ENCODE measurements around the gene IGF1R. TPM values are rescaled to one million over a fixed set of nuclear protein-coding genes. Genes with fewer than 3 reads are reported as not detected.
A peak's percentile ranks its signal among the peaks of the same experiment; 100 is the strongest.

Gene IGF1R
- total and polyA plus RNA-seq, 2 of the 13 experiments (the other 11 are each of a cell fraction or from before 2014, with no cell fraction given): 15.9 to 18.4 TPM

DNA sequence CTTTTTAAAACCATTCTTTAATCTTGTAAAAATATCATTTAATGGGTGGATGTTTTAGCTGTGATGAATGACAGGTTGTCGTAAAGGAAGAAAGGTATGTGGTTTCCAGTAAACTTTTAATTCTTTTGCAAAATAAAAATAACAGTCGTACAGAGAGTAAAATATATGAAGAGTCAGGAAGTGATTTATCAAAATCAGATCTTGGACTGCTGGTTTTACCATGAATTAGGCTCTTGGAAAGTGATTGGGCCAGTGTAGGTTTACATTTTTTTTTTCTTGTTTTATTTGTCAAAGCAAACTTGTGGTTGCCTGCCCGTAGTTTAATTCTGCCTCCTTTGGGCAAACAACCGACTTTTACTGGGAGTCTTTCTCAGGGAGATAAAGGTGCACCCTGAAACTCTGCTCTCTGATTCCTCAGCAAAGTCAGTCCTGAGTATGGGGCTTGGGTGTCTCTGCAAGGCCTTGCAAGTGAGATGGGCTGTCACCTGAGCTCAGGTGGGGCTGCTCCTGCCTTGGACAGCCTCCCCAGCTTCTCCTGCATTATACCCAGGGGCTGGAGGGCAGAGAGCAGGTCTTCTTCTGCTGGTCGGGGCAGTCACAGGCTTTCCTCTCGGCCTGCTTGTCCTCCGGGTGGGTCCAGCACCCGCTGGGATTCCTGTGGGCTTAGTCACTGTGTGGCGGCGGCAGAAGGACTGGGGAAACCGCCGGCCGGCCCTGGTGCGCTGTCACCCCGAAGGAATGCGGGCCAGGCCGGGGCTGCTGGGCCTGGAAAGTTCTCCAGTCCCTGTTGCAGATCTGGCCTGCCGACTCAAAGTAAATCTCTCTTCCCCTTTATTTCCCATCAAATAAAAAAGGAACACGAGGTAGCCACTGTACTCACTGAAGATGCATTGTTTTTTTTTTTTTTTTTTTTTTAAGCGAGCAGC lies 79.0 kb downstream of the IGF1R start (continued):
- TF ChIP-seq ETV6 (CRISPR knock-in tag; conservative IDR thresholded peaks at IDR 0.05): no peak
- TF ChIP-seq NR2F2 (IDR thresholded peaks at IDR 0.05; ENCODE audit: borderline replicate concordance, low read depth): no peak
- TF ChIP-seq, protein P1, sequence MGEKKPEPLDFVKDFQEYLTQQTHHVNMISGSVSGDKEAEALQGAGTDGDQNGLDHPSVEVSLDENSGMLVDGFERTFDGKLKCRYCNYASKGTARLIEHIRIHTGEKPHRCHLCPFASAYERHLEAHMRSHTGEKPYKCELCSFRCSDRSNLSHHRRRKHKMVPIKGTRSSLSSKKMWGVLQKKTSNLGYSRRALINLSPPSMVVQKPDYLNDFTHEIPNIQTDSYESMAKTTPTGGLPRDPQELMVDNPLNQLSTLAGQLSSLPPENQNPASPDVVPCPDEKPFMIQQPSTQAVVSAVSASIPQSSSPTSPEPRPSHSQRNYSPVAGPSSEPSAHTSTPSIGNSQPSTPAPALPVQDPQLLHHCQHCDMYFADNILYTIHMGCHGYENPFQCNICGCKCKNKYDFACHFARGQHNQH (CRISPR knock-in tag; IDR thresholded peaks at IDR 0.05): no peak; the same call in 1 of the 2 replicates
- TF ChIP-seq, protein P2, sequence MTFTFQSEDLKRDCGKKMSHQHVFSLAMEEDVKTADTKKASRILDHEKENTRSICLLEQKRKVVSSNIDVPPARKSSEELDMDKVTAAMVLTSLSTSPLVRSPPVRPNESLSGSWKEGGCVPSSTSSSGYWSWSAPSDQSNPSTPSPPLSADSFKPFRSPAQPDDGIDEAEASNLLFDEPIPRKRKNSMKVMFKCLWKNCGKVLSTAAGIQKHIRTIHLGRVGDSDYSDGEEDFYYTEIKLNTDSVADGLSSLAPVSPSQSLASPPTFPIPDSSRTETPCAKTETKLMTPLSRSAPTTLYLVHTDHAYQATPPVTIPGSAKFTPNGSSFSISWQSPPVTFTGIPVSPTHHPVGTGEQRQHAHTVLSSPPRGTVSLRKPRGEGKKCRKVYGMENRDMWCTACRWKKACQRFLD (CRISPR knock-in tag; IDR thresholded peaks at IDR 0.05; ENCODE audit: borderline replicate concordance): 0 out of 2 replicates have a peak, but pooled peaks have one; percentile 51
- TF ChIP-seq, protein P3, sequence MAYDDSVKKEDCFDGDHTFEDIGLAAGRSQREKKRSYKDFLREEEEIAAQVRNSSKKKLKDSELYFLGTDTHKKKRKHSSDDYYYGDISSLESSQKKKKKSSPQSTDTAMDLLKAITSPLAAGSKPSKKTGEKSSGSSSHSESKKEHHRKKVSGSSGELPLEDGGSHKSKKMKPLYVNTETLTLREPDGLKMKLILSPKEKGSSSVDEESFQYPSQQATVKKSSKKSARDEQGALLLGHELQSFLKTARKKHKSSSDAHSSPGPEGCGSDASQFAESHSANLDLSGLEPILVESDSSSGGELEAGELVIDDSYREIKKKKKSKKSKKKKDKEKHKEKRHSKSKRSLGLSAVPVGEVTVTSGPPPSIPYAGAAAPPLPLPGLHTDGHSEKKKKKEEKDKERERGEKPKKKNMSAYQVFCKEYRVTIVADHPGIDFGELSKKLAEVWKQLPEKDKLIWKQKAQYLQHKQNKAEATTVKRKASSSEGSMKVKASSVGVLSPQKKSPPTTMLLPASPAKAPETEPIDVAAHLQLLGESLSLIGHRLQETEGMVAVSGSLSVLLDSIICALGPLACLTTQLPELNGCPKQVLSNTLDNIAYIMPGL (CRISPR knock-in tag; IDR thresholded peaks at IDR 0.05; ENCODE audit: borderline replicate concordance in 1 of 2, low read depth in 1 of 2): no peak; a peak in 1 of 4 replicates
- peak; percentile 46; the same call in 1 of the 2 replicates for TF ChIP-seq HDAC2 (CRISPR knock-in tag; IDR thresholded peaks at IDR 0.05)
- no peak for TF ChIP-seq MIXL1 (CRISPR knock-in tag; IDR thresholded peaks at IDR 0.05)
- peak; percentile 55; the same call in 1 of the 2 replicates for TF ChIP-seq SMARCE1 (IDR thresholded peaks at IDR 0.05; ENCODE audit: borderline replicate concordance)
- TF ChIP-seq ISX (CRISPR knock-in tag; conservative IDR thresholded peaks at IDR 0.05): no peak
- TF ChIP-seq NCOA5 (CRISPR knock-in tag; IDR thresholded peaks at IDR 0.05): no peak
- TF ChIP-seq, protein P4, sequence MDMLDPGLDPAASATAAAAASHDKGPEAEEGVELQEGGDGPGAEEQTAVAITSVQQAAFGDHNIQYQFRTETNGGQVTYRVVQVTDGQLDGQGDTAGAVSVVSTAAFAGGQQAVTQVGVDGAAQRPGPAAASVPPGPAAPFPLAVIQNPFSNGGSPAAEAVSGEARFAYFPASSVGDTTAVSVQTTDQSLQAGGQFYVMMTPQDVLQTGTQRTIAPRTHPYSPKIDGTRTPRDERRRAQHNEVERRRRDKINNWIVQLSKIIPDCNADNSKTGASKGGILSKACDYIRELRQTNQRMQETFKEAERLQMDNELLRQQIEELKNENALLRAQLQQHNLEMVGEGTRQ (IDR thresholded peaks at IDR 0.05; ENCODE audit: low read depth, low read length): no peak
- TF ChIP-seq, protein P4 (CRISPR knock-in tag; IDR thresholded peaks at IDR 0.05; ENCODE audit: borderline replicate concordance): no peak
- TF ChIP-seq, protein P5, sequence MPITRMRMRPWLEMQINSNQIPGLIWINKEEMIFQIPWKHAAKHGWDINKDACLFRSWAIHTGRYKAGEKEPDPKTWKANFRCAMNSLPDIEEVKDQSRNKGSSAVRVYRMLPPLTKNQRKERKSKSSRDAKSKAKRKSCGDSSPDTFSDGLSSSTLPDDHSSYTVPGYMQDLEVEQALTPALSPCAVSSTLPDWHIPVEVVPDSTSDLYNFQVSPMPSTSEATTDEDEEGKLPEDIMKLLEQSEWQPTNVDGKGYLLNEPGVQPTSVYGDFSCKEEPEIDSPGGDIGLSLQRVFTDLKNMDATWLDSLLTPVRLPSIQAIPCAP (CRISPR knock-in tag; IDR thresholded peaks at IDR 0.05; ENCODE audit: low read depth): no peak
- TF ChIP-seq ONECUT2 (CRISPR knock-in tag; IDR thresholded peaks at IDR 0.05): no peak
- TF ChIP-seq MIER2 (CRISPR knock-in tag; IDR thresholded peaks at IDR 0.05): no peak
- TF ChIP-seq NCOA2 (CRISPR knock-in tag; IDR thresholded peaks at IDR 0.05): no peak; the same call in 1 of the 2 replicates
- no peak for TF ChIP-seq IRF2 (CRISPR knock-in tag; IDR thresholded peaks at IDR 0.05)
- TF ChIP-seq TAF15 (IDR thresholded peaks at IDR 0.05; ENCODE audit: low read depth, low read length, poor library complexity, severe bottlenecking): no peak
- no peak for TF ChIP-seq NFE2L1 (CRISPR knock-in tag; IDR thresholded peaks at IDR 0.05; ENCODE audit: borderline replicate concordance)
- no peak for TF ChIP-seq ZNF317 (CRISPR knock-in tag; IDR thresholded peaks at IDR 0.05)
- TF ChIP-seq XBP1 (CRISPR knock-in tag; IDR thresholded peaks at IDR 0.05): no peak
